ENCODE results near the gene DGCR6L.
"Not testable (repeated sequence)": the region's sequence is repeated elsewhere in the genome, so short reads cannot be mapped to it uniquely, and the experiment has no call there.

DGCR6L gene

DNA sequence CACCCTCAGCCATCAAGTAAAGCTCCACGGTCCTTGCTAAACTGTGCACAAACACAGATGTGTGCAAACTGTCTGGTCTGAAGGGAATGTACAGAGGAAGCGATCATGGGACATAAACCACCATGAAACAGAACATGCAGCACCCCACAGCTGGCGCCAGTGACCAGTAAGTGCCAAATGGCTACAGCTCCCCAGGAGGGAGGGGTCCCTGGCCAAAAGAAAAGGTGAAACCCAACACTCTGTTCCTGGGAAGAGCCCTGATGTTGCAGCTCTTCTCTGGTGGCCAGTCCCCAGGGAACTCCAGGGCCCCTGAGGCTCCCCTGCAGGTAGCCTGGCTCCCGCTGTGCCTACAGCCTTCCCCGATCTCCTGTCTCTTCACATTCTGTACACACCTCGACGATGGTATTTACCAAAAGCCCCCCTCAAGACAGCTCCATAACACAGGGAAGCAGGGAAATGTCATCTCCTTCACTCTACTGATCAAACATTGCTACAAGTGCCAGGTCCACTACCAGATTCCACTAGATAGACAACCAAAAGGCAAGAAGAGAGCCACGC, 2.9 kb downstream of the DGCR6L start:
- Histone ChIP-seq H3K9ac (no peak overlapping the region), H3K36me3 (ENCODE audit: control insufficient read depth, insufficient read depth, low read length) (no peaks in the 10 kb centered on the region), H3K4me3 (ENCODE audit: low read depth, low read length) (no peak overlapping the region), H3K4me2 (ENCODE audit: low read length) (no peak overlapping the region), H3K27me3 (ENCODE audit: control insufficient read depth, insufficient read depth, low read length) (no peaks in the 10 kb centered on the region), H3K9me3 (ENCODE audit: control insufficient read depth, low read length) (no peaks in the 10 kb centered on the region), H3K79me2 (peaks cover 2% of the 10 kb centered on the region), H2AFZ (no peak overlapping the region), H3K4me1 (no peaks in the 10 kb centered on the region), H3K27ac (no peak overlapping the region)
- TF ChIP-seq, protein P1, sequence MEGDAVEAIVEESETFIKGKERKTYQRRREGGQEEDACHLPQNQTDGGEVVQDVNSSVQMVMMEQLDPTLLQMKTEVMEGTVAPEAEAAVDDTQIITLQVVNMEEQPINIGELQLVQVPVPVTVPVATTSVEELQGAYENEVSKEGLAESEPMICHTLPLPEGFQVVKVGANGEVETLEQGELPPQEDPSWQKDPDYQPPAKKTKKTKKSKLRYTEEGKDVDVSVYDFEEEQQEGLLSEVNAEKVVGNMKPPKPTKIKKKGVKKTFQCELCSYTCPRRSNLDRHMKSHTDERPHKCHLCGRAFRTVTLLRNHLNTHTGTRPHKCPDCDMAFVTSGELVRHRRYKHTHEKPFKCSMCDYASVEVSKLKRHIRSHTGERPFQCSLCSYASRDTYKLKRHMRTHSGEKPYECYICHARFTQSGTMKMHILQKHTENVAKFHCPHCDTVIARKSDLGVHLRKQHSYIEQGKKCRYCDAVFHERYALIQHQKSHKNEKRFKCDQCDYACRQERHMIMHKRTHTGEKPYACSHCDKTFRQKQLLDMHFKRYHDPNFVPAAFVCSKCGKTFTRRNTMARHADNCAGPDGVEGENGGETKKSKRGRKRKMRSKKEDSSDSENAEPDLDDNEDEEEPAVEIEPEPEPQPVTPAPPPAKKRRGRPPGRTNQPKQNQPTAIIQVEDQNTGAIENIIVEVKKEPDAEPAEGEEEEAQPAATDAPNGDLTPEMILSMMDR (IDR thresholded peaks at IDR 0.05) = no peak

DNA sequence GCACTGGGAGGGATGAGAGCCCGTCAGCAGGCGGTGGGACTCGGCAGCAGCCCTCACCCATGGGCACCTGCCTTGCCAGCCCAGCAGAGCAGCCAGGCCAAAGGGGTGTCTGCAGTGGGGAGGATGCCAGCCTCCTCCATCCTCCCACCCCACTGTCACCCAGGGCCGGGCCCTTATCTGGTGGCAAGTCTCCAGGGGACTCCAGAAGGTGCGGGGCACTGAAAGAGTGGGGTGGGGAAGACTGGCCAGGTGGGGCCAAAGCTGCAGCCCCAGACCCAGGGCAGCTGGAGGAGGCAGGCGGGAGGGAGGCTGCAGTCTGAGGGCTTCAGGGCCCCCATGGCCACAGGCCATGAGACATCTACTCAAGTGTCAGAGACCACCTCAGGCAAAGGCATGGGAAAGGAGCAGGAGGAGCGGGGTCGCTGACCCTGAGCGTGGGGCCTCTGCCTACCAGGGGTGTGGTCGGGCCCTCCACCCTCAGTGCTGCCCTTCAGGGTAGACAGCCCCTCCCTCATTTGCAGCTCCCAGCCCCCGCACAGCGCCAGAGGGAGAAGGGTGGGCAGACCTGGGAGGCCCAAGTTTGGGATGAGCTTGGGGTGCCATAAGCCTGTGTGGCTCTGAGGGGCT, 3.5 kb downstream of the DGCR6L start:
- Histone ChIP-seq H3K9me3 (ENCODE audit: control insufficient read depth, low read length) (no peaks in the 10 kb centered on the region), H3K9ac (no peak overlapping the region), H3K4me3 (ENCODE audit: low read depth, low read length) (no peak overlapping the region), H3K4me2 (ENCODE audit: low read length) (no peak overlapping the region), H3K27ac (no peak overlapping the region), H3K27me3 (ENCODE audit: control insufficient read depth, insufficient read depth, low read length) (no peaks in the 10 kb centered on the region), H3K36me3 (ENCODE audit: control insufficient read depth, insufficient read depth, low read length) (no peaks in the 10 kb centered on the region), H3K4me1 (no peaks in the 10 kb centered on the region), H2AFZ (no peak overlapping the region), H3K79me2 (peaks cover 2% of the 10 kb centered on the region)
- TF ChIP-seq, protein P1 (IDR thresholded peaks at IDR 0.05) = no peak

DNA sequence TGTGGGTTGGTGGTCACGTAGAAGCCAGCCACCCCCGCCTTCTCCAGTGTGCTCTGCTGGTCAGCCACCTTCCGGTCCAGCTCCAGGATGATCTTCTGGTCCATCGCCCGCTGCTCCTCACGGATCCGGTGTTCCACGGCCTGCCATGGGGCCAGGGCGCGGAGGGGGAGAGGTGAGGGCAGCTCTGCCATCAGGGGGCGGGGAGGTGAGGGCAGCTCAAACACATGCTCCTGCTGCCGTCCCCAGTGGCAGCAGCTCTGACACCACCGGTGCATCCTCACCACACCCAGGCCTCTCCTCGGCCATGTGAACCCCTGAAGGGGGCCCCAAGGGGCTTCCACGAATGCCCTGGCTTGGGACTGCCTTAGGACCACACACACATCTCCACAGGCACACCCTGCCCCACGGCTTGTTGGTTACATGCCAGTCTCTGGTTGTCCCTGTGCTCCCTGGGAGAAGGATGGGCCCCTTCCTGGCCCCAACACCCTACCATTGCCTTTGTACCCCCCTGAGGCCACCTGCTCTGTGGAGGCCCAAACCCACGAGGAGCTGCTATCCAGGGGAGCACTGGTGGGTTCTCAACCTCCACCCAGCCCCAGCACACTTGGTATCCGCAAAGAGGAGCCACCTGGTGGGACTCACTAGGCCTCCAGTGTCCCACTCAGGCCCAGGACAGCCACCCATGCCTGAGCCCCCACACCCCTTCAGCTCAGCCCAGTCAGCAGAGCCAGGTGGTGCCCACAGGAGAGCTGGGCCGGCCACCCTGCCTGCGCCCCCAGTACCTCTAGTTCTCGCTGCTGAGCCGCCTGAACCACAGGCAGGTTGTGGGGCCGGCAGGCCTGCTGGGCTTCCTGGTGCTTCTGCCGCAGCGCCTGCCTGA, 4.3 kb downstream of the DGCR6L start:
- Histone ChIP-seq H3K9me3 (ENCODE audit: control insufficient read depth, low read length) (no peaks in the 10 kb centered on the region), H3K79me2 (peaks cover 2% of the 10 kb centered on the region), H2AFZ (no peak overlapping the region), H3K4me1 (no peaks in the 10 kb centered on the region), H3K27me3 (ENCODE audit: control insufficient read depth, insufficient read depth, low read length) (no peaks in the 10 kb centered on the region), H3K9ac (no peak overlapping the region), H3K4me2 (ENCODE audit: low read length) (no peak overlapping the region), H3K36me3 (ENCODE audit: control insufficient read depth, insufficient read depth, low read length) (no peaks in the 10 kb centered on the region), H3K4me3 (ENCODE audit: low read depth, low read length) (no peak overlapping the region), H3K27ac (no peak overlapping the region)
- TF ChIP-seq, protein P1 (IDR thresholded peaks at IDR 0.05) = no peak

DNA sequence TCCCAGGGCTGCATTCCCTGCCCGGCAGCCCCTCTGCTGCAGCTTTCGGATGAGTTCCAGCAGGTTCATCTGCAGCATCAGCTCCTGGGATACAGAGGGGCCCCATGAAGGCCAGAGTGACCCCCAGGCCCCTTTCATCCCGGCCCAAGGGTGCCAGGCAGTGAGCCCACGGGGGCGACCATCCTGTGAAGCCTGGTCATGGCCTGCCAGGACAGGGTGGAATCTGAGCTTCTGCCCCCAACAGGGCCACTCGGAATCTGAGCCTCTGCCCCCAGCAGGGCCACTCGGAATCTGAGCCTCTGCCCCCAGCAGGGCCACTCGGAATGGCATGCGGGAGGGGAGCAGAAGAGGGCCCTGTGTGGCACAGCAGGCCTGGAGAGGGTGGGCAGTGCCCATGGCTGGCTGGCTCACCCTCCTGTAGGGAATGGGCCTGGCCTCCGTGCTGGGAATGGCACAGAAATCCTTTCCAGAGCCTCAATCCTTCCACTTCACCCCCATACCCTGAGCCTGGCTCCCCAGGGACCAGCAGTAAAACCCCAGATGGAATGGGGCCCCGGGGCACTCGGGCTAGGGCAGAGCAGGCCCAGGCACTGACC, 5.0 kb downstream of the DGCR6L start:
- H3K27me3 ChIP-seq (ENCODE audit: control insufficient read depth, insufficient read depth, low read length); H3K4me1 ChIP-seq; H3K9ac ChIP-seq; H3K36me3 ChIP-seq (ENCODE audit: control insufficient read depth, insufficient read depth, low read length); H3K79me2 ChIP-seq; H3K4me2 ChIP-seq (ENCODE audit: low read length); H2AFZ ChIP-seq; H3K4me3 ChIP-seq (ENCODE audit: low read depth, low read length); H3K27ac ChIP-seq; H3K9me3 ChIP-seq (ENCODE audit: control insufficient read depth, low read length): not testable (repeated sequence)

DNA sequence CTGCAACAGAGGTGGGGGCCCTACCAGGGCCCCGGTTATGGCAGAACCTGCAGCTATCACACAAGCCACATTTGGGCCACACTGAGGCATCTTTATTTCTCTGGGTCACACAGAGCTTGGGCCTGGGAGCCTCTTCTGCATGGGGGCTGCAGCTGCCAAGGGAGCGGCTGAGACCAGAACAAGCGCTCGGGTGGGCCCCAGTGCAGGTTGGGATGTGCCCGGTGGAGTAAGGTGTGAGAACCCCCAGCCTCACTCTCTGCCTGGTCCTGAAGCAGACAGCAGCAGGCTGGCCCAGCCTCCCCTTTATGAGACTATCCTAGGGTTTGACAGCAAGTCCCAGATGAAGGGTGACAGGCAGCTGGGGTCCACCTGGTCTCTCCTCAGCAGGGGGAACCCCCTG, 5.7 kb downstream of the DGCR6L start:
- H3K4me3 ChIP-seq (ENCODE audit: low read depth, low read length); H3K4me2 ChIP-seq (ENCODE audit: low read length); H3K27ac ChIP-seq; H3K27me3 ChIP-seq (ENCODE audit: control insufficient read depth, insufficient read depth, low read length); H3K79me2 ChIP-seq; H2AFZ ChIP-seq; H3K9me3 ChIP-seq (ENCODE audit: control insufficient read depth, low read length); H3K36me3 ChIP-seq (ENCODE audit: control insufficient read depth, insufficient read depth, low read length); H3K9ac ChIP-seq; H3K4me1 ChIP-seq: not testable (repeated sequence)

DNA sequence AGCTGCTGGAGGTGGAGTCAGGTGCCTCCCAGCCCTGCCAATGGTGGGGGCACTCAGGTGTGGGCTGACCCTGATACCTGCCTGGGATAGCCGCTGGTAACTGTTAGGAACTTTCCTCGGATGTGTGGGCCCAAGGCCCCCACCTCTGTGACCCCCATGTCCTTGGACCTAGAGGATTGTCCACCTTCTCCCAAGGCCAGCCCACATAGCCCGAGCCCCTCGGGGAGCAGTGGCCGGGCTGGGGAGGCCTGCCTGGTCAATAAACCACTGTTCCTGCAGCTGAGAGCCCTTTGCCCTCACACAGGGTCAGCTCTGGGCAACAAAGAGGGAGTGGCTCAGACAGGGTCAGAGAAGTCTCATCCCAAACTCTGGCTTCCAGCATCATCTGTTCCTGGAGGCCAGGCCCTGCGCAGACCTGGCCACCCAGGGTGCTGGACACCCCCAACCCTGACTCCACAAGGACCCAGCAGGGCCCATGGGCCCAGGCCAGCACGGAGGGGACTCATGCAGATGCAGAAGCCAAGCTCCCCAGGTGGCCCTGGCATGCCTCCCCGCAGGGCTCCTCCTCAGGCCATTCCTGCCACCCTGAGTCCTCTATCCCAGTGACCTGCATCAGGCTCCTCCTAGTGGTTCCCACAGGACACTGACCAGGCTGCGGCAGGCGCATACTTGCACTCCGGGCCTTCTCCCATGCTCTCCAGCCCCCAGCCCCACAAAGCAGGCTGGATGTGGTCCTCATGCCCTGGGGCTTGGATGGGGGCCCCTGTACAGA, 6.4 kb downstream of the DGCR6L start:
- not testable (repeated sequence) for H3K9ac ChIP-seq; H3K27me3 ChIP-seq (ENCODE audit: control insufficient read depth, insufficient read depth, low read length); H2AFZ ChIP-seq; H3K4me3 ChIP-seq (ENCODE audit: low read depth, low read length); H3K4me2 ChIP-seq (ENCODE audit: low read length); H3K36me3 ChIP-seq (ENCODE audit: control insufficient read depth, insufficient read depth, low read length); H3K79me2 ChIP-seq; H3K4me1 ChIP-seq; H3K27ac ChIP-seq; H3K9me3 ChIP-seq (ENCODE audit: control insufficient read depth, low read length)
